ENCODE data around the gene KLHDC3.

KLHDC3 gene

GRCh38 chr6:43059168-43060033 lies 45.4 kb downstream of the KLHDC3 start, which contains the start of the genes KLC4 and MRPL2:
KLC4 (plus strand) TSS chr6:43059631; CDS start chr6:43061336, 1,705 bp downstream.
MRPL2 (minus strand) TSS chr6:43059434; CDS start chr6:43059381, 53 bp downstream.
- DNase-seq = peak; percentile 97 to 98

GRCh38 chr6:43060034-43060754 lies 46.1 kb downstream of the KLHDC3 start:
- DNase-seq = no peak

- no peak for DNase-seq
Observed at GRCh38 chr6:43060755-43061633, 46.9 kb downstream of the KLHDC3 start.

GRCh38 chr6:43061861-43062260 lies 47.8 kb downstream of the KLHDC3 start:
- no peak for DNase-seq

- no peak for DNase-seq
Observed at GRCh38 chr6:43062818-43063217, 48.8 kb downstream of the KLHDC3 start.

- DNase-seq = no peak
Observed at GRCh38 chr6:43070028-43070632, 56.1 kb downstream of the KLHDC3 start.
